Endothelial cell of umbilical vein (primary cell): ENCODE results near the gene LYRM1. TPM values are rescaled to one million over a fixed set of nuclear protein-coding genes. Genes with fewer than 3 reads are reported as not detected.

Experiments used
- BruUV-seq: library from RNA; stranded (reverse); fragments of 400-500 nt; replicated peaks from 2 replicates; lab custom pipeline; 2021; lab: Mats Ljungman, UMichigan
- CTCF ChIA-PET: fragments of 300-600, 350-600 bp; sonication (Branson Sonifier 250); formaldehyde crosslinking; loops from one replicate; lab custom pipeline; 2021; ENCODE audit warnings: antibody characterized with exemption, inconsistent platforms; lab: Charles Lee
- POLR2A ChIA-PET: fragments of 300-600, 350-600 bp; sonication (Branson Sonifier 250); formaldehyde crosslinking; loops from one replicate; lab custom pipeline; 2021; ENCODE audit warnings: antibody characterized with exemption, inconsistent platforms; lab: Charles Lee
- DNase-seq: peaks from one replicate; pipeline ENCODE4 v3.0.0-alpha.2; 2011; ENCODE audit warnings: low read depth, low spot score
- FAIRE-seq: peaks from 2 replicates; lab custom pipeline; 2011; peaks lifted over from hg19 to GRCh38; lab: Jason Lieb, UNC
- H2AFZ ChIP-seq: 2 replicates; pipeline ENCODE4 v1.6.0; 2012; ENCODE audit warnings: low read depth, low read length, control low read depth, inconsistent platforms
- H3K27ac ChIP-seq: 2 replicates; pipeline ENCODE4 v1.5.1; 2011; ENCODE audit warnings: low read depth, mild to moderate bottlenecking, control low read depth, low read length, moderate library complexity; ENCODE audit not compliant: insufficient read depth
- H3K27me3 ChIP-seq, 2 experiments: 2 replicates each; pipeline versions ENCODE4 v1.6.0 to v1.6.1; 2011; ENCODE audit warnings: low read length in 2 of 2, mixed read lengths in 1 of 2; ENCODE audit not compliant: control insufficient read depth in 2 of 2, insufficient read depth in 2 of 2
- H3K36me3 ChIP-seq, 2 experiments: 2 replicates in 1 of 2; 3 replicates in 1 of 2; pipeline ENCODE4 v1.5.1; 2011; ENCODE audit warnings: low read length in 2 of 2, mild to moderate bottlenecking in 1 of 2, moderate library complexity in 1 of 2; ENCODE audit not compliant: control insufficient read depth in 2 of 2, insufficient read depth in 2 of 2; ENCODE audit errors: extremely low read depth in 1 of 2
- H3K4me1 ChIP-seq: 3 replicates; pipeline ENCODE4 v1.5.1; 2011; ENCODE audit warnings: mild to moderate bottlenecking, low read length; ENCODE audit not compliant: control insufficient read depth, insufficient read depth; ENCODE audit errors: extremely low read depth
- H3K4me2 ChIP-seq: 2 replicates; pipeline ENCODE4 v1.6.1; 2011; ENCODE audit warnings: low read length, control low read depth, mixed read lengths; ENCODE audit not compliant: insufficient read depth
- H3K4me3 ChIP-seq, 3 experiments: fragments of 200-600 bp in 1 of 3; sonication (generic), shearing (Covaris generic) in 1 of 3; replicated peaks in 1 of 3; 2 replicates each; pipeline ENCODE4 v1.5.1; 2011 to 2016; ENCODE audit warnings: control low read depth in 3 of 3, low read length in 3 of 3, mild to moderate bottlenecking in 2 of 3, inconsistent platforms in 1 of 3, low read depth in 1 of 3, moderate library complexity in 1 of 3; ENCODE audit not compliant: insufficient read depth in 1 of 3
- H3K79me2 ChIP-seq: 2 replicates; pipeline ENCODE4 v1.6.0; 2012; ENCODE audit warnings: low read length, inconsistent platforms; ENCODE audit not compliant: control insufficient read depth, insufficient read depth
- H3K9ac ChIP-seq: replicated peaks from 2 replicates; pipeline ENCODE3; 2011; ENCODE audit warnings: low read length, control low read depth; ENCODE audit not compliant: insufficient read depth; ENCODE audit errors: extremely low read depth
- H3K9me1 ChIP-seq: replicated peaks from 3 replicates; pipeline ENCODE4 v1.6.0; 2011; ENCODE audit warnings: mild to moderate bottlenecking, low read length; ENCODE audit not compliant: control insufficient read depth, insufficient read depth; ENCODE audit errors: extremely low read depth
- H3K9me3 ChIP-seq: replicated peaks from 2 replicates; pipeline ENCODE4 v1.5.1; 2012; ENCODE audit warnings: low read length, inconsistent platforms; ENCODE audit not compliant: control insufficient read depth, insufficient read depth
- H4K20me1 ChIP-seq: replicated peaks from 2 replicates; pipeline ENCODE3; 2011; ENCODE audit warnings: mild to moderate bottlenecking, low read length; ENCODE audit not compliant: control insufficient read depth, insufficient read depth; ENCODE audit errors: extremely low read depth
- EZH2 ChIP-seq: IDR thresholded peaks from 2 replicates; pipeline ENCODE4 v1.6.1; 2012; ENCODE audit warnings: borderline replicate concordance, low read depth, mild to moderate bottlenecking, moderate library complexity, low read length, inconsistent platforms; ENCODE audit not compliant: severe bottlenecking
- FOS ChIP-seq: IDR thresholded peaks from 2 replicates; pipeline ENCODE4 v1.6.1; 2011; ENCODE audit warnings: mild to moderate bottlenecking, low read length, moderate library complexity, borderline replicate concordance; ENCODE audit not compliant: insufficient read depth
- GATA2 ChIP-seq: IDR thresholded peaks from 2 replicates; pipeline ENCODE4 v1.7.0; 2011; ENCODE audit warnings: low read depth, mild to moderate bottlenecking, moderate library complexity, mixed read lengths, low read length; ENCODE audit not compliant: insufficient read length, insufficient read depth
- JUN ChIP-seq: IDR thresholded peaks from 2 replicates; pipeline ENCODE4 v1.6.1; 2011; ENCODE audit warnings: borderline replicate concordance, low read depth; ENCODE audit not compliant: insufficient read length, insufficient read depth
- MAX ChIP-seq: IDR thresholded peaks from 2 replicates; pipeline ENCODE4 v1.6.1; 2011; ENCODE audit not compliant: insufficient read depth, insufficient read length
- MYC ChIP-seq: IDR thresholded peaks from one replicate; pipeline ENCODE4 v1.6.1; 2011; ENCODE audit warnings: mild to moderate bottlenecking, low read depth, low read length
- POLR2A ChIP-seq: IDR thresholded peaks from 2 replicates; pipeline ENCODE4 v1.6.1; 2012; ENCODE audit warnings: low read depth, mild to moderate bottlenecking, control low read depth, low read length
- POLR2AphosphoS5 ChIP-seq: IDR thresholded peaks from 2 replicates; pipeline ENCODE4 v1.6.1; 2012; ENCODE audit warnings: low read depth, mild to moderate bottlenecking, control low read depth, low read length, moderate library complexity; ENCODE audit not compliant: insufficient read depth
- dilution Hi-C: fragments of 300-500 bp; cut with MboI; formaldehyde crosslinking; loops from one replicate; pipeline ENCODE4 v1.15.0; 2019; ENCODE audit warnings: low sequenced_read_pairs; ENCODE audit not compliant: extremely low pct_ligation_motif_present
- intact Hi-C: fragments of 100-400 bp; cut with micrococcal nuclease; formaldehyde crosslinking; loops from one replicate; pipeline ENCODE4 v1.10.0; 2022
- polyA plus RNA-seq, 4 experiments: library from polyadenylated mRNA; depleted of rRNA in 3 of 4; stranded (reverse) in 3 of 4; unstranded in 1 of 4; fragments of >200 nt; gene quantifications; 2 replicates each; pipeline versions ENCODE4 v1.2.1 to v1.2.3, GENCODE V29; 2011 to 2012; ENCODE audit warnings: missing spikeins in 1 of 4
- total RNA-seq: library from RNA; stranded (reverse); gene quantifications from 2 replicates; pipeline ENCODE4 v1.2.3, GENCODE V29; 2021

LYRM1 gene
- total and polyA plus RNA-seq, 2 donors (not counting 3 experiments of a cell fraction or from before 2014, with no cell fraction given) = 20.4 to 28.4 TPM

- H3K9ac ChIP-seq = peak overlapping the region; percentile 81
- H3K4me1 ChIP-seq = peaks cover 86% of the 10 kb centered on the region
These were observed 5.0 kb downstream of the LYRM1 start for GRCh38 chr16:20905576-20905975.

GRCh38 chr16:20906341-20907255 is 6.0 kb downstream of the LYRM1 start:
- peak; percentile 81 for FAIRE-seq
- POLR2A ChIA-PET = interaction anchor here (0.6 kb wide), 1 partner anchor 38 kb away, joined by 3 read pairs; no protein-coding TSS in a partner anchor
- peak overlapping the region; percentile 81 for H3K9ac ChIP-seq

More at GRCh38 chr16:20905576-20905975, 5.0 kb downstream of the LYRM1 start:
- dilution Hi-C loops = no loop called here
- H2AFZ ChIP-seq = no peak overlapping the region
- no peak for FAIRE-seq
- no peak for TF ChIP-seq GATA2
- no peak for TF ChIP-seq POLR2AphosphoS5
- no peak for TF ChIP-seq POLR2A
- no peak for TF ChIP-seq JUN
- no peak for TF ChIP-seq EZH2
- no peaks in the 10 kb centered on the region for H4K20me1 ChIP-seq
- POLR2A ChIA-PET = interaction anchor here (0.6 kb wide), 3 partner anchors 39 to 402 kb away, joined by 3 to 9 read pairs (median 3); no protein-coding TSS in a partner anchor
- peak overlapping the region; percentile 81 for H3K4me2 ChIP-seq
- H3K9me1 ChIP-seq = no peaks in the 10 kb centered on the region
- no peaks in the 10 kb centered on the region for H3K9me3 ChIP-seq
- H3K27ac ChIP-seq = peak overlapping the region; percentile 100
- H3K27me3 ChIP-seq = no peaks in the 10 kb centered on the region
- no peak overlapping the region for H3K4me3 ChIP-seq
- intact Hi-C loops = loop anchor here (1.0 to 5.0 kb wide), 2 partner anchors 171 to 252 kb away; partner anchors contain the start of gene LDAF1
- H3K36me3 ChIP-seq = no peaks in the 10 kb centered on the region
- H3K79me2 ChIP-seq = peaks cover 19% of the 10 kb centered on the region
- no TSS peak for BruUV-seq
- CTCF ChIA-PET = interaction anchor here (1.2 to 1.3 kb wide), 2 partner anchors 51 to 99 kb away, joined by 4 read pairs; partner anchors contain the start of genes ERI2 and REXO5
- DNase-seq = peak; percentile 43

More at GRCh38 chr16:20906341-20907255, 6.0 kb downstream of the LYRM1 start:
- H4K20me1 ChIP-seq = no peaks in the 10 kb centered on the region
- no peaks in the 10 kb centered on the region for H3K27me3 ChIP-seq
- peak overlapping the region; percentile 81 for H3K4me2 ChIP-seq
- no peaks in the 10 kb centered on the region for H3K36me3 ChIP-seq
- H3K79me2 ChIP-seq = peaks cover 11% of the 10 kb centered on the region
- no peak for TF ChIP-seq MYC
- TF ChIP-seq FOS = peak; percentile 33
- TF ChIP-seq JUN = peak; percentile 71
- peak; percentile 40 for TF ChIP-seq POLR2A
- TF ChIP-seq EZH2 = no peak
- no peak for TF ChIP-seq MAX
- TF ChIP-seq POLR2AphosphoS5 = peak; percentile 23
- no peak for TF ChIP-seq GATA2
- CTCF ChIA-PET = no interaction called here
- H3K27ac ChIP-seq = peak overlapping the region; percentile 100
- intact Hi-C loops (loop anchor here (5.0 kb wide), 1 partner anchor 251 kb away; the partner anchor contains the start of gene LDAF1), dilution Hi-C loops (no loop called here)
- H3K4me3 ChIP-seq = no peak overlapping the region
- TSS peak; percentile 10 for BruUV-seq
- peak; percentile 71 for DNase-seq
- no peak overlapping the region for H2AFZ ChIP-seq
- H3K4me1 ChIP-seq = peaks cover 90% of the 10 kb centered on the region
- no peaks in the 10 kb centered on the region for H3K9me3 ChIP-seq
- no peaks in the 10 kb centered on the region for H3K9me1 ChIP-seq
